WI38 (cell line): ENCODE data around the gene RPS10.

Experiments
- H3K4me3 ChIP-seq: 2 replicates; pipeline ENCODE4 v1.5.1; 2011; ENCODE audit warnings: low read depth, mild to moderate bottlenecking, control low read depth, low read length
- TF ChIP-seq, protein P1 (sequence below): IDR thresholded peaks from 2 replicates; pipeline ENCODE4 v1.5.1; 2012; ENCODE audit warnings: low read depth, mild to moderate bottlenecking, control low read depth, low read length

RPS10 gene

DNA sequence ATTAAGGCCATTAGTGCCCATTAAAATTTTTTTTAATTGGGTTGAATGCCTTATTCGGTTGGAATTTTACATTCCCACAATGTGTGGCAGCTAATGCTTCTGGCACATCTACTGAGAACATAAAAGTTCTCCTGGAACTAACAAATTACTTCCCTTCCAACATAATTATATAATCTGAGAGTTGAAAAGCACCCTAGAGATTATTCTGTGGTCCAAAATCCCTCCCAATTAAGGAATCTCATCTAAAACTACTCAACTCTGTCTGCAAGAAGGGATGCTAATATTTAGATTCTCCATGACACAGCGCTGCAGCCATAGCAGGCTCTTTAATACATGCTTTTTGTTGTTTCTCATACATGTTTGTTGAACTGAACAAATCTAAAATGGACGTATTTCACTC lies 37.4 kb downstream of the RPS10 start:
- TF ChIP-seq, protein P1, sequence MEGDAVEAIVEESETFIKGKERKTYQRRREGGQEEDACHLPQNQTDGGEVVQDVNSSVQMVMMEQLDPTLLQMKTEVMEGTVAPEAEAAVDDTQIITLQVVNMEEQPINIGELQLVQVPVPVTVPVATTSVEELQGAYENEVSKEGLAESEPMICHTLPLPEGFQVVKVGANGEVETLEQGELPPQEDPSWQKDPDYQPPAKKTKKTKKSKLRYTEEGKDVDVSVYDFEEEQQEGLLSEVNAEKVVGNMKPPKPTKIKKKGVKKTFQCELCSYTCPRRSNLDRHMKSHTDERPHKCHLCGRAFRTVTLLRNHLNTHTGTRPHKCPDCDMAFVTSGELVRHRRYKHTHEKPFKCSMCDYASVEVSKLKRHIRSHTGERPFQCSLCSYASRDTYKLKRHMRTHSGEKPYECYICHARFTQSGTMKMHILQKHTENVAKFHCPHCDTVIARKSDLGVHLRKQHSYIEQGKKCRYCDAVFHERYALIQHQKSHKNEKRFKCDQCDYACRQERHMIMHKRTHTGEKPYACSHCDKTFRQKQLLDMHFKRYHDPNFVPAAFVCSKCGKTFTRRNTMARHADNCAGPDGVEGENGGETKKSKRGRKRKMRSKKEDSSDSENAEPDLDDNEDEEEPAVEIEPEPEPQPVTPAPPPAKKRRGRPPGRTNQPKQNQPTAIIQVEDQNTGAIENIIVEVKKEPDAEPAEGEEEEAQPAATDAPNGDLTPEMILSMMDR: no peak
- no peak overlapping the region for H3K4me3 ChIP-seq

DNA sequence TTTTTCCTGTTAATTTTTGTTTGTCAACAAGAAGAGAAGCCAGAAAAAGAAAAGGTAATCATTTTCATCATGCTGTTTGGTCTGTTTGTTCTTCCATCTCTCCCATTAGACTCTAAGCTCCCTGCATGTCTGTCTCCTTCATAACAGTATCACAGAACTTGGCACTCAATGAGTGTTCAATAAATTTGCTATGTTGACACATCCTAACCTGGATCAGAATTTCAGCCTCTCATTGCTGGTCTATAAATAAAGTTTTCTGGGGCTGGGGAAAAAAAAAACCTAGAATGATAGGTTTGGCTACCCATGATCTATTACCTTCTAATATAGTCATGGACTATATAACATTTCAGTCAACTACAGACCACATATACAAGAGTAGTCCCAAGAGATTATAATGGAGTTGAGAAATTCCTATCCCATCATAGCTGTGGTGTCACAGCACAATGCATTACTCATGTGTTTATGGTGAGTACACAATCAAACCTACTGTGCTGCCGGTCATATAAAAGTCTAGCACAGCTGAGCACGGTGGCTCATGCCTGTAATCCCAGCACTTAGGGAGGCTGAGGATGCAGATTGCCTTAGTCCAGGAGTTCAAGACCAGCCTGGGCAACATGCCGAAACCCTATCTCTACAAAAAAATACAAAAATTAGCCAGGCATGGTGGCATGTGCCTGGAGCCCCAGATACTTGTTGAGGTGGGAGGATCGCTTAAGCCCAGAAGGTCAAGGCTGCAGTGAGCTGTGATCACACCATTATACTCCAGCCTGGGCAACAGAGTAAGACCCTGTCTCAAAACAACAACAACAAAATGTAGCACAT lies 39.3 kb downstream of the RPS10 start:
- TF ChIP-seq, protein P1: no peak
- H3K4me3 ChIP-seq: no peak overlapping the region

DNA sequence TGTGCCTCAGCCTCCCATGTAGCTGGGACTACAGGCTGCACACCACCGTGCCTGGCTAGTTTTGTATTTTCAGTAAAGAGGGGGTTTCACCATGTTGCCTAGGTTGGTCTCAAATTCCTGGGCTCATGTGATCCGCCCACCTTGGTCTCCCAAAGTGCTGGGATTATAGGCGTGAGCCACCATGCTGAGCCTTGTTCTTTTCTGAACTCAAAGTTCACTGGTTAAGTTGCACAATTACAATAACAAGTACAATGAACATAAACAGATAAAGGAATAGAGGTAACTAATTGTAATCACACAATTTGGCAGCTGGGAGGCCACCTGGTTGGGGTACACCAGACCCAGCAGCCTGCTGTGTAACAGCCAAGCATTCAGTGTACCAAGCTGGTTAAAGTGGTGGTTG lies 40.1 kb downstream of the RPS10 start:
- TF ChIP-seq, protein P1: no peak
- H3K4me3 ChIP-seq: no peak overlapping the region

DNA sequence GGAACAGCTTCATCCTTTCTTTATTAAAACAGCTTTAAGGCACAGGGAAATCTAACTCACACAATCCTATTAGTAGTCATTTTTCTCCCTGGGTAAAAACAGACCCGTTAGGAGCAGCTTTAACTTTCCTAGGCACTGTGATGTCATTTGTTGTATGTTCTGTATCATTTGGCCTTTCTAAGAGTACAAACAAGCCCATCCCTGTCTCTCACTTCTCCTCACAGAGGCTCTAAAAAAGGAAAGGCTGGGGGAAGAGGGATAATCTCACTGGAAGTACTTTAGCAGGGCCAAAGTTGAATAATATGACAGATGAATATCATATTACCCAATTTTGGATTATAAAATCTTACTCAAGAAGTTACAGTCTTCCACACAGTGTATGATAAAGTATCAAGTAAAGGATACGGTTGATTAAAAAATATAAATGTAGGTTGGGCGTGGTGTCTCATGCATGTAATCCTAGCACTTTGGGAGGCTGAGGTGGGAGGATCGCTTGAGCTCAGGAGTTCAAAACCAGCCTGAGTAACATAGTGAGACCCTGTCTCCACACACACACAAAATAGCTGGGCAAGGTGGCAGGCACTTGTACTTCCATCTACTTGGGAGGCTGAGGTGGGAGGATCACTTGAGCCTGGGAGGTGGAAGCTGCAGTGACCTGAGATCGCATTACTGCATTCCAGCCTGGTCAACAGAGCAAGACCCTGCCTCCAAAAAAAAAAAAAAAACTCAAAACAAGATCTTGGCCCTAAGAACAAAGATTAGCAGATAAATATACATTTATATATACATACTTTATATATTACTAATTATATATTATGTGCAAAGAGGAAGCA lies 41.3 kb downstream of the RPS10 start:
- no peak overlapping the region for H3K4me3 ChIP-seq
- TF ChIP-seq, protein P1: no peak

DNA sequence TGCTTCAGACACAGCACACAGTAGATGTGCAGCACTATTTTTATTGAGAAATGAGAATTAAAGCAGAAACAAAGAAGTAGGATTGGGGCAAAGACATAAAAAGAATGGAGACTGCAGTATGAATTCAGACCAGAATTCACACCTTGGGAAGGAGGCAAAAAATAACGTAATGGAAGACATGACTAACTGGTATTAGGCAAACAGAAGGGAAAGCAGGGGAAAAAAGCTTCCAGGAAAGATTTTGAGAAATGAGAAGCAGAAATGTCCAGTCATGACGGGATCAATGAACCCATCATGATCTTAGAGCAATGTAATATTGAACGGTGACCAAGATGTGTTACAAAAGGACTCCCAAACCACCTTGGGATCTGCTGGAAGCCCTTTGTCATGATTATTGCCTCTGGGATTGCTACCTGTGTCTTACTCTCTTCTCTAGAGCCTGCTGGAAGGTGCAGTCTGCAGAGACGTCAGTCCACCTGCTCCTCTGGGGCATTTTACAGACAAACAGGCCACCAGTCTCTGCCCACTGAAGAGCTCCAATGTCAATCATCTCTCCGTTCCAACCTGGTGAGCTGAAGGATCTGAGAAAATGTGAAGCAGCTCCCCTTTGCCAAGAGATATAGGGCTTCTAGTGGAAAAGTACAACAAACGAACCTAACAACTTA lies 42.1 kb downstream of the RPS10 start:
- TF ChIP-seq, protein P1: no peak
- no peak overlapping the region for H3K4me3 ChIP-seq

DNA sequence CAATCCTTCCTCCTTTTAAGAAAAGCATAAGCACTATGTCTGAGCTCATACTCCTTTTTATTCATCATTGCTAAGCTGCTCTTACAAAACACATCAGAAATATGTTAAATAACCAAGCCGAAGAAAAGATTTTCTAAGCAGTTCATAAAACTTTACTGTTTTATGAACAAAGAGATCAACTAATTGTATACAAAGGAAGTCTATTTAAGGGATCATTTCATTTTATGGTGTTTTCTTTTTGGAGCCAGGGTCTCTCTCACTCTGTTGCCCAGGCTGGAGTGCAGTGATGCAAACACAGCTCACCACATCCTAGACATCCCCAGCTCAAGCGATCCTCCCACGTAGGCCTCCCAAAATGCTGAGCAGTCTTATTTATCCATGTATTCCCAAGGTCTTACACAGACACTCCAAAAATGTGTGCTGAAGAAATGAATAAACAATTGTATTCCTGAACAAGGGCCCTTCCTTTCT lies 42.7 kb downstream of the RPS10 start:
- H3K4me3 ChIP-seq: no peak overlapping the region
- TF ChIP-seq, protein P1: no peak
